Measurements from ENCODE around the gene UBE2L3.
"Not testable (repeated sequence)": the region's sequence is repeated elsewhere in the genome, so short reads cannot be mapped to it uniquely, and the experiment has no call there.

The UBE2L3 gene

DNA sequence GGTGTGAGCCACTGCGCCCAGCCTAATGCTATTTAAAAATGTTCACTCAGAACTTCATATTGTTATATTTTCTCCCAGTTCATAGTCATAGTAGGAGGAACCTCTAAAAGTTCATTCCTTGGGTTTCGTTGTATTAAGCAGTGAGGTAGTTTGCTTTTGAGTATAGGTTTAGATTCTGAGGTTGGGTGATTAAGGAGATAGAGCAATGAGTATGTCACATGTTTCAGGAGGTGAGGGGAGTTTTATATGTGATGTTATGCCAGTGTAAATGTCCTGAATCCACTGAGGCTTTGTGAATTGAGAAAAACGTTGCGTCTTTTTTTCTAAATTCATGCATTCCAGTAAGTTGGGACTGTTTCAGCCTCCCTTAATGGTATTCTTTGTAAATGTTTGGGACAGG lies 4.2 kb downstream of the UBE2L3 start:
- no peak for DNase-seq (ENCODE audit: low read depth)

GRCh38 chr22:21573293-21573734 lies 5.8 kb downstream of the UBE2L3 start:
- DNase-seq (ENCODE audit: low read depth), result no peak

DNA sequence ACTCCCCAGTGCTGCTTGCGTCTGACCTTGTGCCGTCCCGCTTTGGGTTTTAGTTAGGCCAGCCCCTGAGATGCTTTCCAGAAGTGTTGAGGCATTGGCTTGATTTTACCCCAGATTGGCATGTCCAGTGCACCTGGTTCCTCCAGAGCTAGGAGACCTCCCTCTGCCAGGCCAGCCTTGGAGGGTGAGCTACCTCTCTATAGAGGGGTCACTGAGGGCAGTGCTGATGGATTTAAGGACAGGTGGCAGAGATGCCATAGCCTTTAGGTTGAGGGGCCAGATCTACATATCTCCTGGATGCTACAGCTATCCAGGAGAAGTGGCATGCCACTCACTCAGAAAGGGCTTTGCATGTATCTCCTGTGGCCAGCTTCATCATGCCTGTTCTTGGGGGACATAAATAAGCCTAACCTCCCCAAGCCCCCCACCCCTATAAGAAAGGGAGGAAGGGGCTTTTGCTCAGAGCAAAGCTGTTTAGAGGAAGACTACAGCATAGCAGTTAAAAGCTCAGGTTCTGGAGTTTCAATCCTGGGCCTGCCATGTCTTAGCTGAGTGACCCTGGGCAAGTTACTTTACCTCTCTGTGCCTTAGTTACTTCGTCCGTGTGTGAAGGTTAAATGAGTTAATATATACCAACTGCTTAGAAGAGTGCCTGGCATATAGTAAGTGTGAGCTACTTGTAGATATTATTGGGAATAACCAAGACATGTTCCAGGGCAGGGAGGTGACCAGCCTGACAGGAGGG lies 6.4 kb downstream of the UBE2L3 start:
- DNase-seq (ENCODE audit: low read depth), result no peak

GRCh38 chr22:21579474-21579851 lies 11.9 kb downstream of the UBE2L3 start:
- no peak for DNase-seq (ENCODE audit: low read depth)

DNA sequence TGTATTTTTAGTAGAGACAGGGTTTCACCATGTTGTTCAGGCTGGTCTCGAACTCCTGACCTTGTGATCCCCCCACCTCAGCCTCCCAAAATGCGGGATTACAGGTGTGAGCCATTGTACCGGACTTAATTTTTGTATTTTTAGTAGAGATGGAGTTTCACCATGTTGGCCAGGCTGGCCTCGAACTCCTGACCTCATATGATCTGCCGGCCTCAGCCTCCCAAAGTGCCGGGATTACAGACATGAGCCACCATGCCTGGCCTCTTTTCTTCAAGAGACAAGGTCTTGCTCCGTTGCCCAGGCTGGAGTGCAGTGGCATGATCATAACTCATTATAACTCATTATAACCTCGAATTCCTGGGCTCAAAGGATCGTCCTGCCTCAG lies 13.1 kb downstream of the UBE2L3 start:
- not testable (repeated sequence) for DNase-seq (ENCODE audit: low read depth)

GRCh38 chr22:21581009-21581713 lies 13.6 kb downstream of the UBE2L3 start:
- DNase-seq (ENCODE audit: low read depth), result not testable (repeated sequence)

DNA sequence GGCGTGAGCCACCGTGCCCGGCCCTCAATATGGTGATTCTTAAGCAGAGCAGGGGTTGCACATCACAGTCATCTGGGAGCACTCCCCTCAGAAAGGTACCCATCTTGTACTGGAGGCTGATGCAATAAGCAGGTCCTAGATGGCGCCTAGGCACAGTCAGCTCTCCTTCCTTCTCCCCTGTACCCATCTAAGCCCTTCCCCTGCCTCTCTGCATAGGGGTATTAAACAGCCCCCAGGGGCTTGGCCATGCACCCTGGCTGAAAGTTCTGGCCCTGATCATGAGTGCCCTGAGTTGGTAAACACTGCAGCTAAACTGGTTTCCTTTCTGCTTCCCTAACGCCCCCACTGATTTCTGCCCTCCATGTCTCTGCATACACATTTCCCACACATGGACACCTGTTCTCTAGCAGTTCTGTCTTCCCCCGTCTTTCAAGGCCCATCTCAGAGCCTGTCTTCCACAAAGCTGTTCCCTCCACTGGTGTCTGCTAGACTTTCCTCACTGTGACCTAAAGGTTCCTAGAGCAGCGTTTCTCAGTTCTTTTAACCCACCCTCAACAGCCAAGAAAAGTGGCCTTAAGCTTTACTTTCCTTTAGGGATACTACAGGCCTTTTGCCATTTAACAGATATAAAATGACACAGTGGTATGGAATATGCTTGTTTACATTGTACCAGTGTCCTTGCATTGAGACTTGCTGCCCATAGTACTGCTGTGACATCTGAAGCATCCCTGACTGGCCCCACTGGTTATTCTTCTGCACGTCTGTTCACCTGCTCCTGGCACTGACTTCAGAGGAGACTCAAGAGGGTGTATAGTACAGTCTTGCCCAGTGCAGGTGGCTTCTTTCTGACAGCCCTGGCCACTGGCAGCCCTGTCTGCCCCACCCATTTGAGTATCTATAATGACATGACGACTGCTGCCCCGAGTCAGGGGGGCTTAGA lies 15.6 kb downstream of the UBE2L3 start:
- DNase-seq (ENCODE audit: low read depth), result no peak

- DNase-seq (ENCODE audit: low read depth), result no peak
Observed at GRCh38 chr22:21585389-21585788, 17.9 kb downstream of the UBE2L3 start.

DNA sequence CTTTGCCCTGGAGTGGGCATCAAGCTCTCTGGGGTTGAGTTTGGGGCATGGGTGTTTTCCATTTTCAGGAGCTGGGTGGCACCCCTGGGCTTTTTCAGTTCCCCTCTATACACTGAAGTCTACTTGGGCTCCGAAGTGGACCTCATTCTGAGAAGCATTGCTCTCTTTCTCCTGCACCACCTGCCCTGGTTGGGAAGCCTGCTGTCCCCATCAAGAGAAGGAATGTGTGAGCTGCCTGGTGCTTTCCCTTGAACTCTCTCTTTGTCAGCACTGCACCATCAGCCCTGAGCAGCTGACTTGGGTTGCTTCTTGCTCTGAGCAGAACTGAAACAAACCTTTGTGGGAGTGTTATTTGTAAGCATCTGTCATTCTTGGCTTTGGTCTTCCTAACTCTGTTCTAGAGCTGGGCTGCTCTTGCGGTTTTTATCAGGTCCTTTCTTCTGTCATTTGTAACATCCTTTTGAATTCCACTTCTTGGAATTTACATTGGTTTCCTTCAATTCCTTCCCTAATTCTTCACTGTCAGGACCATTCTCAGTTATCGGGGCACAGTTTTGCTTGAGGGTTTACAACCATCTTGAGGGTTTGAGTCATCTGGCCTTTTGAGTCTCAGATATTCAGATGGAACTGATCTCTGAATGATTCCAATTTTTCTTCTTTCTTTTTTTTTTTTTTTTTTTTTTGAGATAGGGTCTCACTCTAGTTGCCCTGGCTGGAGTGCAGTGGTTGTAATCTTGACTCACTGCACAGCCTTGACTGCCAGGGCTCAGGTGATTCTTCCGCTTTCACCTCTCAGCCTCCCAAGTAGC lies 20.5 kb downstream of the UBE2L3 start:
- no peak for DNase-seq (ENCODE audit: low read depth)

- DNase-seq (ENCODE audit: low read depth), result no peak
Observed at GRCh38 chr22:21589396-21589795, 21.9 kb downstream of the UBE2L3 start.

GRCh38 chr22:21590809-21591641 lies 23.5 kb downstream of the UBE2L3 start:
- DNase-seq (ENCODE audit: low read depth), result no peak

DNA sequence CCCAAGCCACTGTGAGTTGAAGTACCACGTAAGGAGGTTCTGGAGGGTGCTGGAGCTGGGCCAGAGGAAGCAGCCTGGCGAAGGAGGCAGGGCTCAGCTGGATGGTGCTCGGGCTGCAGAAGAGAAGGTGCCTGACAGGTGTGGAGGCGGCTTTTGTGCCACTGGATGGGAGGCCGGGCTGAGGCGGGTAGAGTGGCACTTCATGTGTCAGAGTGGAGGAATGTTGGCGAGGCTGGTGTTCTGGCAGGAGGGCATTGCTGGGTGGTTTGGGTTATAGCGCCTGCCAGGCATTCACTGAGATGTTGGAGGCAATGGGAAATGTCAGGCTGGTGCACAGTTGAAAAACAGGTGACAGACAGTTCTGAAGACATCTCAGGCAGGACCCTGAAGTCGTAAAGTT lies 24.2 kb downstream of the UBE2L3 start:
- no peak for DNase-seq (ENCODE audit: low read depth)

GRCh38 chr22:21592422-21592821 lies 24.9 kb downstream of the UBE2L3 start:
- DNase-seq (ENCODE audit: low read depth), result no peak

GRCh38 chr22:21593406-21594232 lies 26.1 kb downstream of the UBE2L3 start:
- no peak for DNase-seq (ENCODE audit: low read depth)

DNA sequence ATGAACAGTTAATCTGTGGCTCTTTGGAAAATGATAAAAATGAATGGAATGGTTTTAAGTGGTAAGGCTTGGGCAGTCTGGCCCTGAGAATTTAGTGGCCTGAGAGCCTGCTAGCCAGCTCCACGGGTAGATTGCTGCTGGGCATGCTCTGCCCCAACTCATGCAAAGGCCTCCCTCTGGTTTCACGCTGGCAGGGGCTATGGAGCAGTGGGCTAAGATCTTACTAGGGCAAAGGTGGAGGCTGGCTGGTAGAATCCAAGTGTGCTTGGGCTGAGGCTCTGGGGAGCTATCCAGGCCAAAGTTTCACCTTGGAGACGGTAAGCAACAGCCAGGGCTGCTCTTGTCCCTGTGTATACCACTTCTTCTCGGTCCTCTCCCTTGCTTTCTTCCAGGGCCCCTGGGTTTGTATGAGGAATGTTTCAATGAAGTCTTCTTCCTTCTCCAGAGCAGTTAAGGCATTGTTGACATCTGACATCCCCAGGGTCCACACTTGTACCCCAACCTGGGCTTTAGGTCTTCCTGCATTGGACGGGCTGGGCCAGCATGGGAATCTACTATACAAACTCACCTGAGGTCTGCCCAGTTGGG lies 27.4 kb downstream of the UBE2L3 start:
- no peak for DNase-seq (ENCODE audit: low read depth)

DNA sequence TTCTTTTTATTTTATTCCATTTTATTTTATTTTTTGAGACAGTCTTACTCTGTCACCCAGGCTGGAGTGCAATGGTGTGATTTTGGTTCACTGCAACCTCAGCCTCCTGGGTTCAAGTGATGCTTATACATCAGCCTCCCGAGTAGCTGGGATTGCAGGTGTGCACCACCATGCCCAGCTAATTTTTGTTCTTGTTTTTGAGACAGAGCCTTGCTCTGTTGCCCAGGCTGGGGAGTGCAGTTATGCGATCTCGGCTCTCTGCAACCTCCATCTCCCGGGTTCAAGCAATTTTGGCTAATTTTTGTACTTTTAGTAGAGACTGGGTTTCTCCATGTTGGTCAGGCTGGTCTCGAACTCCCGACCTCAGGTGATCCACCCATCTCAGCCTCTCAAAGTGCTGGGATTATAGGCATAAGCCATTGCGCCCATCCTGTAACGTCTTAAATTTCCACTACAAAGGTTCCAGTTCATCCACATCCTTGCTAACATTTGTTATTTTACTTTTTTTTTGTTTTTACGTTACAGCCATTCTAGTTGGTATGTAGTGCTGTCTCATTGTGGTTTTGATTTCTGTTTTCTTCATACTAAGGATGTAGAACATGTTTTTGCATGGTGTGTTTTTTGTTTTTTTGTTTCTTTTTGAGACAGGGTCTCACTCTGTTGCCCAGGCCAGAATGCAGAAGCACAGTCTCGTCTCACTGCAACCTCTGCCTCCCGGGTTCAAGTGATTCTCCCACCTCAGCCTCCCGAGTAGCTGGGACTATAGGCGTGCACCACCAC lies 29.0 kb downstream of the UBE2L3 start:
- DNase-seq (ENCODE audit: low read depth), result not testable (repeated sequence)

DNA sequence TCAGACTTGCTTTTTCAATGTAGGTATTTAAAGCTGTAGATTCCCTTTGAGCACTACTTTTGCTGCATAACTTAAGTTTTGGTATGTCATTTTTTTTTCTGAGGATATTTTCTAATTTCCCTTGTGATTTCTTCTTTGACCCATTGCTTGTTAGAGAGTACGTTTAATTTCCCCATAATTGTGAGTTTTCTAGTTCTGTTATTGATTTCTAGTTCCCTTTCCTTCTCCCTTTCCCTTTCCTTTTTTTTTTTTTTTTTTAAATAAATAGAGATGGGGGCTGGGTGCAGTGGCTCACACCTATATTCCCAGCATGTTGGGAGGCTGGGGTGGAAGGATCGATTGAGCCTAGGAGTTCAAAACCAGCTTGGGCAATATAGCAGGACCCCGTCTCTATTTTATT lies 30.8 kb downstream of the UBE2L3 start:
- no peak for DNase-seq (ENCODE audit: low read depth)

DNA sequence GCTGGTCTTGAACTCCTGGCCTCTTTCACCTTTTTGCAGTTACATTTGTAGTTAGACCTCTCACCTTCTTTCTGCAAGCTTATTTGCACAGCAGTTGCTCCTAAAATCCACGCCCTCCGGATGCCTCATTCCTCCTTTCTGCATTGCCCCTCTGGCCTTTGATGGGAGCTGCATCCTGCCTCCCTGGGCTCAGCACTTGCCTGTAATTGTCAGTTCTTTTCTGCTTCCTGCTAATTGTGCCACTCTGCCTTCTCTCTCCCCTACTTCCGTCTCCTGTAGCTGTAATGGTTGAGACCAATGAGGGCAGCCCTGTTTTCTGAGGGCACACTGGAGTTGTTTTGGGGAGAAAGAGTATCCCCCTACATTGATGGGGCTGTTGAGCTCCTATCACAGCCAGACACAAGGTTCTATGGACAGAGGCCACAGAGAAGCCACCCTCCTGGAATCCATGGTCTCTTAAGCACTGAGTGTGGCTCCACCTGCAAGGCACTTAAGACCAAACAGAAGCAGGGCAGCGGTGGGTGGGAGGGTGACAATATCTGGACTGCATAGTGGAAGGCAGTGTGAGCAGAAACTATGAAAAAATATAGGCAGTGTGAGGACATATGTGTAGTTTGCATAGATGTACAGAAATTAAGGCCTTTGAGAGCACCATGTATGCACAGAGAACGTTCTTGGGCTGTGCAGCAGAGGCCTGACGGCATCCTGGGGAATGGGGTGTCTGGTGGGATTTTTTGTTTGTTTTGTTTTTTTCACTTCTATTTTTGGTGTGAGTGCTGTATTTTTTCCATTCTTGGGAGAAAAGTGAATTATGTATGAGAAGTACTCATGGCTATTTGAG lies 31.8 kb downstream of the UBE2L3 start:
- DNase-seq (ENCODE audit: low read depth), result no peak
